Measurements from ENCODE around the gene KY.

DNA sequence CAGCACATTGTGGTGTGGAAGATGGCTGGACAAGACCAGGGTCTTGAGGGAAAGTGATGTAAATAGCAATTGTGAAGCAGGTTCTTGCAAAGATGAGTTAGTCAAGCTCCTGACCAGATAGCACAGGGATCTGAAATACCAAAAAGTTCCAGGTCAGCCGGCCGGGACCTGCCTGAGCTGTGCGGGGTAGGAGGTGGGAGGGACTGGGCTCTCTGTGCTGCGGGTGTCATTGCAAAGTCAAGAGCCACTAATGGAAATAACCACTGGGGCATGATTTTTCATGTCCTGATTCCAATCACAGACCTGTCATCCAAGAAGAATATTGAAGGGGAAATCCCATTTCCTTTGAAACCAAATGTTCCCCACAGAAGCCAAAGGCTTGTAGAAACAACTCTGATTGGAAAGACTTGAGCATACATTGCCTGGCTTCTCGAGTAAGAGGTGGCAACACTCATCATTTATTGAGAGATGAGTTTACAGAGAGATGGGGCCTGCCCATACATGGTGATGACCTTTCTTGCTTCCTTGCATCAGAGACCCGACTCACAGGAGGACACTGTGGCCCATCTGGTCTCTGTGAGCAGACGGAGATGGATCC lies 44.2 kb upstream of the KY start:
- TF ChIP-seq, protein P1, sequence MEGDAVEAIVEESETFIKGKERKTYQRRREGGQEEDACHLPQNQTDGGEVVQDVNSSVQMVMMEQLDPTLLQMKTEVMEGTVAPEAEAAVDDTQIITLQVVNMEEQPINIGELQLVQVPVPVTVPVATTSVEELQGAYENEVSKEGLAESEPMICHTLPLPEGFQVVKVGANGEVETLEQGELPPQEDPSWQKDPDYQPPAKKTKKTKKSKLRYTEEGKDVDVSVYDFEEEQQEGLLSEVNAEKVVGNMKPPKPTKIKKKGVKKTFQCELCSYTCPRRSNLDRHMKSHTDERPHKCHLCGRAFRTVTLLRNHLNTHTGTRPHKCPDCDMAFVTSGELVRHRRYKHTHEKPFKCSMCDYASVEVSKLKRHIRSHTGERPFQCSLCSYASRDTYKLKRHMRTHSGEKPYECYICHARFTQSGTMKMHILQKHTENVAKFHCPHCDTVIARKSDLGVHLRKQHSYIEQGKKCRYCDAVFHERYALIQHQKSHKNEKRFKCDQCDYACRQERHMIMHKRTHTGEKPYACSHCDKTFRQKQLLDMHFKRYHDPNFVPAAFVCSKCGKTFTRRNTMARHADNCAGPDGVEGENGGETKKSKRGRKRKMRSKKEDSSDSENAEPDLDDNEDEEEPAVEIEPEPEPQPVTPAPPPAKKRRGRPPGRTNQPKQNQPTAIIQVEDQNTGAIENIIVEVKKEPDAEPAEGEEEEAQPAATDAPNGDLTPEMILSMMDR (IDR thresholded peaks at IDR 0.05) = no peak
- TF ChIP-seq EZH2 (IDR thresholded peaks at IDR 0.05; ENCODE audit: borderline replicate concordance, insufficient read depth, low read depth, low read length, poor library complexity, severe bottlenecking) = no peak

Data from B cell (primary cell).